H4 (cell line): ENCODE measurements around the gene GNA12. TPM values are rescaled to one million over a fixed set of nuclear protein-coding genes. Genes with fewer than 3 reads are reported as not detected.

Source experiments
- total RNA-seq: library from RNA; depleted of rRNA; stranded (reverse); fragments of >200 nt; shearing (Covaris generic); gene quantifications from 2 replicates; pipeline ENCODE4 v1.2.3, GENCODE V29; 2014; rRNA removed

The GNA12 gene
- total RNA-seq, 1 experiment from 2014 or later: 24.4 TPM

Other genes with a start within 250 kb of the GNA12 start
- 25.2 and 25.3 TPM in 2 replicates for gene TTYH3, start 212.3 kb downstream of the GNA12 start, total RNA-seq
- not detected in 2 replicates for gene AMZ1, start 156.1 kb downstream of the GNA12 start, total RNA-seq
- gene CARD11, start 199.6 kb upstream of the GNA12 start, total RNA-seq: 0.04 TPM in 1 of 2 replicates, not detected in the other